Measurements from ENCODE around the gene SNCB. TPM values are rescaled to one million over a fixed set of nuclear protein-coding genes. Genes with fewer than 3 reads are reported as not detected.

The SNCB gene
- total and polyA plus RNA-seq, 2 of the 13 experiments (the other 11 are each of a cell fraction or from before 2014, with no cell fraction given) = not detected

- no peak for TF ChIP-seq MAF1 (CRISPR knock-in tag; IDR thresholded peaks at IDR 0.05; ENCODE audit: borderline replicate concordance)
- no peak for TF ChIP-seq IRX3 (CRISPR knock-in tag; IDR thresholded peaks at IDR 0.05; ENCODE audit: borderline replicate concordance, low read depth)
Measured at GRCh38 chr5:176627582-176627981, 2.8 kb downstream of the SNCB start (continued).

GRCh38 chr5:176626876-176627236, 3.5 kb downstream of the SNCB start:
- WGBS (ENCODE audit: low lambda C conversion rate) = 0% methylated on average over 5 of the region's 7 CpGs
- no peak overlapping the region for H2AFZ ChIP-seq (ENCODE audit: low read length)
- peaks cover 26% of the 10 kb centered on the region for H3K4me1 ChIP-seq (ENCODE audit: insufficient read depth, low read length)
- BruUV-seq (replicated peaks) = no TSS peak
- FAIRE-seq (no peak), DNase-seq (ENCODE audit: low spot score) (no peak), ATAC-seq (no peak)
- no peak overlapping the region for H3K9ac ChIP-seq (ENCODE audit: insufficient read depth, low read depth, low read length)
- peaks cover 18 to 87% of the 10 kb centered on the region in 2 experiments for H3K27me3 ChIP-seq (ENCODE audit: control insufficient read depth in 1 of 2, insufficient read depth in 2 of 2, low read length in 2 of 2)
- no peaks in the 10 kb centered on the region for H3K79me2 ChIP-seq (ENCODE audit: insufficient read depth, low read length)
- H3K9me3 ChIP-seq (ENCODE audit: low read length) = no peaks in the 10 kb centered on the region
- in situ Hi-C loops (cut with HindIII; ENCODE audit: extremely low pct_ligation_motif_present, low pct_unique_long_range_greater_than_20kb) (no loop called here), intact Hi-C loops (cut with micrococcal nuclease; ENCODE audit: unreplicated experiment) (no loop called here)
- ChIA-PET POLR2A (no interaction called here), CTCF (ENCODE audit: low intra/inter-chr PET ratio, low total read pairs) (no interaction called here)
- no peak overlapping the region for H3K4me3 ChIP-seq (replicated peaks in 1 of 3; ENCODE audit: insufficient read depth in 1 of 3, low read depth in 2 of 3, low read length in 3 of 3)
- H3K27ac ChIP-seq (ENCODE audit: extremely low read length, insufficient read depth, low read length) = no peak overlapping the region
- H3K36me3 ChIP-seq (replicated peaks in 1 of 2; ENCODE audit: control insufficient read depth in 1 of 2, insufficient read depth in 2 of 2, low read length in 2 of 2) = no peaks in the 10 kb centered on the region
- no peaks in the 10 kb centered on the region for H4K20me1 ChIP-seq (ENCODE audit: insufficient read depth, low read length)
- H3K4me2 ChIP-seq (ENCODE audit: low read depth, low read length) = no peak overlapping the region
- TF ChIP-seq ARHGAP35 (CRISPR knock-in tag; IDR thresholded peaks at IDR 0.05; ENCODE audit: borderline replicate concordance) (no peak), ZNF10 (CRISPR knock-in tag; IDR thresholded peaks at IDR 0.05; ENCODE audit: borderline replicate concordance, low read depth) (no peak), ZBTB42 (CRISPR knock-in tag; IDR thresholded peaks at IDR 0.05) (no peak), ZNF749 (CRISPR knock-in tag; IDR thresholded peaks at IDR 0.05; ENCODE audit: borderline replicate concordance) (no peak), ZSCAN5A (CRISPR knock-in tag; IDR thresholded peaks at IDR 0.05; ENCODE audit: borderline replicate concordance) (no peak), TBP (CRISPR knock-in tag; IDR thresholded peaks at IDR 0.05) (no peak), ZNF274 (CRISPR knock-in tag; IDR thresholded peaks at IDR 0.05) (no peak), NR0B2 (CRISPR knock-in tag; IDR thresholded peaks at IDR 0.05) (no peak), NFIB (CRISPR knock-in tag; IDR thresholded peaks at IDR 0.05; ENCODE audit: borderline replicate concordance) (no peak), ZNF276 (CRISPR knock-in tag; IDR thresholded peaks at IDR 0.05; ENCODE audit: low read depth) (no peak), ZC3H4 (CRISPR knock-in tag; IDR thresholded peaks at IDR 0.05; ENCODE audit: borderline replicate concordance) (no peak), RERE (CRISPR knock-in tag; IDR thresholded peaks at IDR 0.05; ENCODE audit: low read depth) (no peak), ZFY (CRISPR knock-in tag; IDR thresholded peaks at IDR 0.05) (no peak)
